MM.1S (cell line): ENCODE results near the gene GOLIM4.

Experiments used
- EZH2 ChIP-seq: fragments of 300-600 bp; sonication (generic); optimal IDR thresholded peaks from 2 replicates; pipeline ENCODE3; 2017; ENCODE audit warnings: low read depth, mild to moderate bottlenecking, antibody characterized with exemption, low read length, mixed read lengths
- TF ChIP-seq, protein P1 (sequence below): fragments of 300-600 bp; sonication (generic); IDR thresholded peaks from 2 replicates; pipeline ENCODE4 v1.5.1; 2016; ENCODE audit warnings: antibody characterized with exemption, low read length, mixed read lengths

GRCh38 chr3:168102735-168103410 lies 7.1 kb upstream of the GOLIM4 start:
- TF ChIP-seq, protein P1, sequence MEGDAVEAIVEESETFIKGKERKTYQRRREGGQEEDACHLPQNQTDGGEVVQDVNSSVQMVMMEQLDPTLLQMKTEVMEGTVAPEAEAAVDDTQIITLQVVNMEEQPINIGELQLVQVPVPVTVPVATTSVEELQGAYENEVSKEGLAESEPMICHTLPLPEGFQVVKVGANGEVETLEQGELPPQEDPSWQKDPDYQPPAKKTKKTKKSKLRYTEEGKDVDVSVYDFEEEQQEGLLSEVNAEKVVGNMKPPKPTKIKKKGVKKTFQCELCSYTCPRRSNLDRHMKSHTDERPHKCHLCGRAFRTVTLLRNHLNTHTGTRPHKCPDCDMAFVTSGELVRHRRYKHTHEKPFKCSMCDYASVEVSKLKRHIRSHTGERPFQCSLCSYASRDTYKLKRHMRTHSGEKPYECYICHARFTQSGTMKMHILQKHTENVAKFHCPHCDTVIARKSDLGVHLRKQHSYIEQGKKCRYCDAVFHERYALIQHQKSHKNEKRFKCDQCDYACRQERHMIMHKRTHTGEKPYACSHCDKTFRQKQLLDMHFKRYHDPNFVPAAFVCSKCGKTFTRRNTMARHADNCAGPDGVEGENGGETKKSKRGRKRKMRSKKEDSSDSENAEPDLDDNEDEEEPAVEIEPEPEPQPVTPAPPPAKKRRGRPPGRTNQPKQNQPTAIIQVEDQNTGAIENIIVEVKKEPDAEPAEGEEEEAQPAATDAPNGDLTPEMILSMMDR = no peak
- no peak for TF ChIP-seq EZH2
